CD4-positive, alpha-beta T cell treated with Interferon alpha-2 for 1 hour (primary cell): Measurements from ENCODE around the gene GFY.

ENCODE experiments used
- DNase-seq, 2 donors: peaks; one replicate each; pipeline ENCODE4 v3.0.0-alpha.2; 2020 to 2022

GFY gene

DNA sequence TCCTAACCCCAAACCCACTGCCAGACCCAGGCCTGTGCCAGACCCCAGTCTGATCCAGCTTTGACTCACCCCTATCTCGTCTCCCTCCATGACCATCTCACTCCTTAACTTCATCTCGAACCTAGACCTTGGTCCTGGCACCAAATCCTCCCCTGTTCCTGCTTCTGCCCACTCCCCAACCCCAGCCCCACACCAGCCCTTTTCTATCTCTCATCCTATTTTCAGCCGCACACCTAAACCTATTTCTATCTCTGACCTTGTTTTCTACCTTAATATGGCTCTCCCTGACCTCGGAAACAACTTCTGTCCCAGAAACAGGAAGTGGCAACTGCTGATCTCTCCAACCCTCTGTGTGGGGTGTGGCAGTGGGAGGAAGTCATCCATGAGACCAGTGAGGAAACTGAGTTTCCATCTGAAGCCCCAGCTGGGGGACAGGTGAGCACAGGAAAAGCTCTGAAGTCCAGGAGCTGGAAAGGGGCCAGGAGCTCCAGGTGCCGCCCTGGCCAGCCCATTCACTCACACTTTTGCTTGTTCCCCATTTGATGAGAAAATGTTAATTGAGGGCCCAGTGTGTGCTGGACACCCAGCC, 15.7 kb upstream of the GFY start:
- DNase-seq = peak; percentile 37 to 45

DNA sequence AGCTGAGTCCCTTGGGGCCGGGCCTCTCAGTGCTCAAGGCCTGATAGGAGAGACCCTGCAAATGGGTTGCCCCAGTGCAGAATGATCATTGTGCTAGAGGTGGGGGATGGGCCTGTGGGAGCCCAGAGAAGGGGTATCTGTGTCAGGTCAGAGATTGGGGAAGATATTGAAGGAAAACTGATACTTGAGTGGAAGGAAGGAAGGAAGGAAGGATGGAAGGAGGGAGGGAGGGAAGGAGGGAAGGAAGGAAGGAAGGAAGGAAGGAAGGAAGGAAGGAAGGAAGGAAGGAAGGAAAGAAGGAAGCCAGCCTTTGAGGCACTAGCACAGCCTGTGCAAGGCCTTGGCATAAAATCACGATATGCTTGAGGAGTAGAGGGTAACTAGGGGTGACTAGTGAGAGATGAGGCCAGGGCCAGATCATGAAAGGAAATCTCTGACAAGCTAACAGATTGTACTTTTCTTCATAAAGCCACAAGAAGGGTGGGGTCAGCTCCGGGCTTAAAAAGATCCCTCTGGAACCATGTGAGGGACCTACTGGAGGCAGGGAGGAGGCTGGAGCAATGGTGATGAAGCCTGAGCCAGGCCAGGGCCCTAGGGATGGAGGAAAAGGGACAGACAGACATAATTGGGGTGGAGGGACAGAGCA, 13.4 kb upstream of the GFY start:
- no peak for DNase-seq

DNA sequence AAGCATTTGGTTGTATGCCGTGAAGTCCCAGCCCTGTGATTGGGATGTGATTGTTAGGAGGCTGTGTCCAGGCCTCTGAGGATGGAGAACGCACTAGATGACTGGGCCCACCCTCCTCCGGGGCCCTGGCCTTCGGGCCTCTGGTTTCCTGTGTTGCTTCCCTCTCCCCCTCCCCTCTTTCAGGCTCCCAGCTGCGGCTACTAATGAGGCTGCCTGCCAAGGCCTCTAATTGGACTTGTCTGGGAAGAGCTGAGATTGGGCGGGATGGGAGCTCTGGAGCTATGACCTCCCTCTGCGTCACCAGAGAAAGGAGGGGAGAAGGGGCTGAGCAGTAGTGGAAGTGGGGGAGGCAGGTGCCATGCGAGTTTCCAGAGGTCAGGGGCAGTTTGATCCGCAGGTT, 11.8 kb upstream of the GFY start:
- DNase-seq = no peak

DNA sequence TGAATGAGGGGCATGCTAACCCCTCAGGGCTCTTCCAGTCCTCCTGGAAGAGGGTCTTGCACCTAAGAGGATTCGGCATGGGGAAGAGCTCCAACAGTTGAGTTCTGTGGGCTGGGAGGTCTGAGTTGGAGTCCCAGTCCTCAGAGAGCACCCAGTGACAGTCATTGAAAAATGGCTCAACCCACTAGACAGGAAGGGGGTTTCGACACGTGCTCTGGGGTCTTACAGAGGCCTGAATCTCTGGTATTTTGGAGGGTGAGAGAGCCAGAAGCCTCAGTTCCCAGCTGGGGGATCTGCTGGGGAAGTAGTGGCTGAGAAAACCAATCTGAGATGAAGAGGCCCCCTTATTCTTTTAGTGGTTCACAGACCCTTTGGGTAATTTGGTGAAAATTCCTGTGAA, 10.9 kb upstream of the GFY start:
- no peak for DNase-seq

DNA sequence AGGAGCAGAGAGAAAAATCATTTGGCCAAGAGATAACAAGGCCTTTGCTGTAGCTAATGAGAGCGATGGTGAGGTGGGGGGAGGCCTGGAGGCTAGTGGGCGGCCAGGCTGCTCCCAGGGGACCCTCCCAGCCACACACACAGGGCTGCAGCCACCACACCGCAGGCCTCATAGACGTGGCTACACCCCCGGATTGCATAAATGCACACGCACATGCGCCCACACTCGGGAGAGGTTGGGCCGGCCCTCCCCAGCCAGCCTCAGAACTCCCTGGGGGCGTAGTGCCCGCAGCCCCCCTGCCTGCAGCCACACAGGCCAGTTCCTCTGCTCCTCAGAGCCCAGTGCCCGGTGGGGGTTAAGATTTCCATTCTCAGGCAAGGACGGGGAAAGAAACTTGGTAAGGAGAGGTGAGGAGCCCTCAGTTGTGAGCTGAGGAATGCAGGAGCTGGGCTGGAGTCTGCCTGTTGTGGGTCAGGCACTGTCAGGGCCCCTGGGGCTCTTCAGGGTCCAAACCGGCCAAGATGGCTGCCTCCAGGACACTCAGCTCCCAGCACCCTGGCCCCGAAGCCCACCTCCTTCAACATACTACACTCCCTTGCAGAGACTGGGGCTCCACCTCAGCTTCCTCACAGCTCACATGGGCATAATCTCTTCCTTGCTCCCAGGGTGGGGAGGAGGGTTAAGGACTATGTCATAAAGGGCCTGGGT, 9.9 kb upstream of the GFY start:
- DNase-seq = no peak

DNA sequence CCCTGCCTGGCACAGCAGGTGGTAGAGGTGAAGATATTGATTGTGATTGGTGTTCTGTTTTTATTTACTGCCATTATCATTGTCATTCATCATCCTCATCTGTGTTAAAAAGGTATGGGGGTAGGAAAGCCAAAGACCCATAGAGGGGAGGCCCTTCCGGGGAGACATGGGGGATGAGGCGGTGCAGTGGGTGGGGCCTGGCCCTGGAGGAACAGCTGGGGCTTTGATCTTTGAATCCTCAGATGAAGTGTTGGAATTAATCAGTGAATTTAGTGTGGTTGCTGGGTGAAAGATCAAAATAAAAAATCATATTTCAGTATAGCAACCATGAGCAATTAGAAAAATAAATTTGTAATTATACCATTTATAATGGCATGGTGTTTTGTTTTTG, 9.4 kb upstream of the GFY start:
- DNase-seq = no peak

DNA sequence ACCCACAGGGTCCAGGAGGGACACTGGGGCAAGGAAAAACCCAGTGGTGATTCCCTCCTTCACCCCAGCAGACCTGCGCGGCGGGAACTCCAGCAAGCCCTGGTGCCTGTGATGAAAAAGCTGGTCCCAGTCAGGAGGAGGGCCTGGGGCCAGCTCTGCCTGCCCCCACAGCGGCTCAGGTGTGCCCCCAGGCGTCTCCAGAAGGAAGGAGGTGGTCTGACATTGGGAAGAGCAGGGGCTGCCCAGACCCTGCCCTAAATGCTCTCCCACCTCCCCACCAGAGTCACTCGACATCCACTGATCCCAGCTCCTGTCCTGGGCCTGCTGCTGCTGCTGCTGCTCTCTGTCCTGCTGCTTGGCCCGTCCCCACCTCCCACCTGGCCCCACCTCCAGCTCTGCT, 8.1 kb upstream of the GFY start:
- DNase-seq = no peak

DNA sequence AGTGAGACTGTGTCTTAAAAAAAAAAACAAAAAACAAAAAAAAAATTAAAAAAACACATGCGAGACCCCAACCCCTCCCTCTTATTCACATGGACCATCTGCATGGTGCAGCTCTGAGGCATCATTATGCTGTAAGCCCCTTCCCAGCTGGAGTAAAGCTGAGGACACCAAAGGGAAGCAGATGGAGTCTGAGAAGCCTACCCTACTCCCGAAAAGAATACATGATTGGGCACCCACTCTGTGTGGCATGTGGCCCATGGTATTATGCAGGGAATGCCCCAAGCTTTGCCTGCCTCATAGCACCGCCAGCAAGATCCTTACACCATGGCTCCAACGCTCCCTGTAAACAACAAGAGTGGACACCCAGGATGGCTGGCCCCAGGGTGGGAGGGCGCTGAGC, 6.7 kb upstream of the GFY start:
- no peak for DNase-seq

DNA sequence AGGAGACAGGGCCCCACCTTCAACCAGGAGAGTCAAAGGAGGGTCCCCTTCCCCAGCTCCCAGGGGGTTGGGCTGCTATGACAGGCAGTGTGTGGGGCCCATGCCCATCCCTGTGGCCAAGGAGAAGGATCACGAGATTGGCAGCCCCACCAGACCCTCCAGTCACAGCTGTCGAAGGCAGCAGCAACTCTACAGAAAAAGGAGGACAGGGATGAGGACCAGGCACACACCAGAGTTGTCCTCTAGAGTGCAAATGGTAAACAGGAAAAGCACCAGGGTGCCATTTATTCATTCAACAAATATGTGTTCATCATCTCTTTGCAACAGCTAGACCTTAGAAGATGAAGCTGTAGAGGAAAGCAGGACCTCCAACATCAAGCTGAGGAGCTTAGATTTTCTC, 6.0 kb upstream of the GFY start:
- no peak for DNase-seq

DNA sequence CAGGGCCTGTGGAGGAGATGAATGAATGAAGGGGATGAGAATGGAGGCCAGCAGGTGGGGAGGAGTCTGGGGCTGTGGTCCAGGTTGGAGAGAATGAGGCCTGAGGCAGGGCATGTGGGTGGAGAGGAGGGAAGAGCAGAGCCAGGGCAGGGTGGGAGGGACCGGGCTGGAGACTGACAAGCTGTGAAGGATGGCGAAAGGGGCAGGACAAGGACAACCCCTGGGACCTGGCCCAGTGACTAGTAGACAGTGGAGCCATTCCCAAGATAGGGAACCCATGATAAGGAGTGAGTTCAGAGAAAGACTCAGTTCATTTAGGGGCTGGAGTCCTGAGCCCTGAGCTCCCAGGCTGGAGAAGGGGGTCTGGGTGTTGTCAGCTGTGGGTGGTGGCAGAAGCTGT, 5.0 kb upstream of the GFY start:
- DNase-seq = no peak

DNA sequence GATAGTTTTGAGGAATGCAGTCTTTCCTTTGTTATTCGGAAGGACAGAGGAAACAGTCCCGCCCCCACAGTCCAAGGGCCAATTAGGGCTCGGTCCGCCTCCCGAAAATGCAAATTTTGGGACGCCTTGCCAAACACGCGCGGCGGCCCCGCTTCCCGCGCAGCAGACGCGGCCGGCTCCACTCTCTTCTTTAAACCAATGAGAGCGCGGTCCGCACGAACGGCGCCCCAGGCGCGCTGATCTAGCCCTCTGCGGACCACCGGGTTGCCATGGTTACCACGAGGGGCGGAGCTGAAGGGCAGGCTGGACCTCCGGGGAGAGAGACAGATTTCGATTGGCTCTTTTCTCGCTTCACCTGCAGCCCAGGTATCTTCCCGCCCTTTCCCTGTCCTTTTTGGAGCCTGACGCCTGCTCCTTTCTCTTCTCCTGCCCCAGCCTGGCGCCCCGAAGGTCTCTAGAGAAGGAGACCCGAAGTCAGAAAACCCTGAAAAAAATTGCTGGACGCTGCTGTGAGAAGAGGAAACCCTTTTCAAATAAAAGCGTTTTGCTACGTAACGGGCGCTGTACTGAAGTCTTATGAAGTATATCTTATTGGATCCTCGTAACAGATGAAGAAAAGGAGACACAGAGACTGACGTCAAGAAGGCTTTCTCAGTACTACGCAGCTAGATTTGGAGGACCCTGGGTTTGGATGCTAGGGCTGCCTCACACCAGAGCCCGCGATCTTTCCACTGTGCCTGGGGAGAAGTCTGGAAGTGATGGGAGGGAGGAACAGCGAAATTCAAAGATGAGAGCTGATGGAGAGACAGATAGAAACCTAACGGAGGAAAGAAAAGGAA, 3.9 kb upstream of the GFY start:
- peak; percentile 28 to 44 for DNase-seq

DNA sequence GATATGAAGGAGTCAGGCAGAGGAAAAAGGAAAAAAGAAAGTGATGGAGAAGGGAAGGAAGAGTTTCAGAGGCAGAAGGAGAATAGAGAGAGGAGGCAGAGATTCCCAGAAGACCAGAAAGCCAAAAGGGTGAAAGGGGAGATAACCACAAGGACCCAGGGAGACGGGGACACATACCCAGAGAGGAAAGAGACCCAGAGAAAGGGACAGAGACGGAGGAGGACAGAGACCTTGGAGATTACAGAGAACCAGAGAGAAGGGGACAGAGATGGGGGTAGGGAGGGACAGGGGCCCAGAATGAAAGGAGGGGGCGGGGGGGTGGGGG, 3.3 kb upstream of the GFY start:
- no peak for DNase-seq

DNA sequence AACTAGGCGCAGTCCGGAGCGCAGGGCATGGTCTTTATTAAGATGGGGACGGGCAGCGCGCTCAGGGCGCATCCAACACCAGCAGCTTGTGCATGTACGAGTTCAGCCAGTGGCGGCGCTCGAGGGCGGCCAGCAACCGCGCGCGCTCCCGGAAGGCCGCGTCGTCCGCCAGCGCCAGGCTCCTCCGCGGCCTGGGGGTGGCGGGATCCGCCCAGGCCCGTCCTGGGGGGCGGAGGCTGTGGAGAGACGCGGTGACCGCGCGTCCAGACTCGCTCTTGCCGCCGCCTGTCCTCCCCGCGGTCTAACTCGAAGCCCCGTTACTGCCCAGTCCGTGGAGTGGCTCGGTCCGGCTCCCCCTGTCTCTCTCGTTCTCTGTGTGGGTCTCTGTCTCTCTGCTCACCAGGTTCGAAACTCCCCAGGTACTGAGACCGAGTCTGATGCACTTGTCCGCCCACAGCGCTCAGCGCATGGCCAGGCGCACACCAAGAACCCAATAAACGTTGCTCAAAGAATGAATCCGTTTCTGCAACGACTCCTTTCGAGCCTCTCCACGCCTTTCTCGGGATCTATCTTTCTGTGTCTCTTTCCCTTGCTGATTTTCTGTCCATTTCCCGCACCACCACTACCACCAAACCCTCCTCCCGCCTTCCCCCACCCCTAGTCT, 2.6 kb upstream of the GFY start:
- DNase-seq = peak; percentile 20 to 65

DNA sequence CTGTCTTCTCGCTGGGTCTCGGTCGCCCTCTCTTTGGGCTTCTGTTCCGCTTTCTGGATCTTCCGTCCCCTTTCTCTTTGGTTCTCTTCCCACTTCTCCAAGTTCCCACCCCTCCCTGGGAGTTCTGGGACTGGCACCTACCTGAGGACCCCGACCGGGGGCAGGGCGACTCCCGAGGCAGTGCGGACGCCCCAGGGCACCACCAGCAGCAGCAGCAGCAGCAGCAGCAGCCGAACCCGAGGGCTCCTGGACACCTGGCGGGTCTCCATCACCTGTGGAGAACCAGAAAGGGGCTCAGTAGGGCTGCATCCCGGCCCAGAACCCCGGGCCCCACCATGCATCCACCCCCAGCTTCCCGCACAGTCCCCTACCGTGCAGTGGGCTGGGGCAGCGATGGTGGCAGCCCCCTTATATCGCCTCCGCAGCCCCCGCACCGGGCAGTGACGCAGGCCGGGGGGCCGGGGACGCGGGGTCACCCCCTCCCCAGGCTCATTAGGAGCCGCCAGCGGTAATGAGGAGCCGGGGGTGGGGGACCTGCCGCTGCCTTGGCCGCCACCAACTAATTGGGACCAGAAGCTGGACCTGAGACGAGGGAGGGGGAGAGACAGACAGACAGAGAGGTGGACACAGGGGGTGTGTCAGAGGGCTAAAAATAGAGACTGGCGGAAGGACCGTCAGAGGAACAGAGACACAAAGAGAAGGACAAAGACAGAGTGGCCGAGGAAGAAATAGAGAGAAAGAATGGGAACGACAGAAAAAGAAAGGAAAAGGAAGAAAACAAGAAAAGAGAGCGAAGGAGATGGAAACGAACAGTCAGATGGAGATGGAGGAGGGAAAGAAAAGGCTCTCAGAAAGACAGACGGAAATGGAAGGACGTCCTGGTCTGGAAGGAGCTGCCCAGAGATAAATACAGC, 1.9 kb upstream of the GFY start, which contains the start of gene PTH2:
Gene PTH2 (minus strand): TSS at position 371 of the 914 bp plus-strand sequence. CDS start 102 bp downstream, at position 269.
- no peak for DNase-seq

DNA sequence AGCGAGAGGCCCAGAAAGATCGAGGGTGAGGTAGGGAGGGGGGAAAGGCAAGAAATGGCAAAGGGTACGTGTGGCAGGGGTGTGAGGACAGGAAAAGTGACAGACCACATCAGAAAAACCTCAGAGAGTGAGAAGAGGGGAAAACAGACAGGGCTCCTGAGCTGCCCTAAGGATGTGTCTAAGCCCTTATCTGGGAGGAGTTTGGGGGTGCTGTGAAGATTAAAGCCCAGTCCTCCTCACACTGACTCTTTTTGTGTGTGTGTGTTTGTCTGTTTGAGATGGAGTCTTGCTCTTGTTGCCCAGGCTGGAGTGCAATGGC, 1.2 kb upstream of the GFY start:
- peak in 1 of 2 donors; percentile 59 for DNase-seq

DNA sequence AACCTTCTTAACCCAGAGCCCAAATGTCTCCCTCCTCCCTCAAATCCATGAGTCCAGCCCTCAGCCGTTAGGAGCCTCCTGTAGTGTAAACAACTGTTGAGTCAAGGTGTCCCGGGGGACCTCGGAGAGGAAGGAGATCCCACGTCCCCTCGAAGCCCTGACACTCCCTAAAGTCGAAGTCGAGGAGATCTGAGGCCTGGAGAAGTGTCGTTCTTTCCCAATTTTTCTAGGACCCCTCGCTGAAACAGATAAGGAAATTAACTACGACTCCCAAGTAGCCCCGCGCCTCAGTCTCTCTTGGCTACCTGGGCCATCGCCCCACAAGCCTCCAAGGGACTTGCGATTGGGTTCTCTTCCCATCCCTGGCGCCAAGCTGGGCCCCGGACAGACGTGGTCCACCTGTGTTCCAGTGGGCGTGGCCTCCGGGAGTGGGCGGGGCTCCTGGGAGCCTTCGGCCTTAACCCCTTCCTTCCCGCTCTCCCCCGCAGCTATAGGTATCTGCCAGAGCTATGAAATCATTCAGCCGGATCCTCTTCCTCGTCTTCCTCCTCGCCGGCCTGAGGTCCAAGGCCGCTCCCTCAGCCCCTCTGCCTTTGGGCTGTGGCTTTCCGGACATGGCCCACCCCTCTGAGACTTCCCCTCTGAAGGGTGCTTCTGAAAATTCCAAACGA, 869 bp downstream of the GFY start:
- DNase-seq = no peak

DNA sequence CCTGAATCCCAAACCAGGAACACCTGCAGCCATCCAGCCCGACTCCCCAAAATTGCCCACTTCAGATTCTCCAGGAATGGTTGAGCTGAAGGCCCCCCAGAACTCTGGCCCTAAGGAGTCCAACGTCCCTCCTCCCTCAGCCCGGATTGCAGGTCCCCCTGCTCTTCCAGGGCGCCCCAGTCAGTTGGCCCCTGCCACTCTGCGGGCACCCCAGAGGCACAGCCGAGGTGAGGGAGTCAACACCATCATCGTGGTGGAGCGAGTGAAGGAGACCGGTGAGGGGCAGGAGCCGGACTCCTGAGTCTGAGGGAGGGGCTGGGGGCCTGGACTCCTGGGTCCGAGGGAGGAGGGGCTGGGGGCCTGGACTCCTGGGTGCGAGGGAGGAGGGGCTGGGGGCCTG, 2.2 kb downstream of the GFY start:
- no peak for DNase-seq

DNA sequence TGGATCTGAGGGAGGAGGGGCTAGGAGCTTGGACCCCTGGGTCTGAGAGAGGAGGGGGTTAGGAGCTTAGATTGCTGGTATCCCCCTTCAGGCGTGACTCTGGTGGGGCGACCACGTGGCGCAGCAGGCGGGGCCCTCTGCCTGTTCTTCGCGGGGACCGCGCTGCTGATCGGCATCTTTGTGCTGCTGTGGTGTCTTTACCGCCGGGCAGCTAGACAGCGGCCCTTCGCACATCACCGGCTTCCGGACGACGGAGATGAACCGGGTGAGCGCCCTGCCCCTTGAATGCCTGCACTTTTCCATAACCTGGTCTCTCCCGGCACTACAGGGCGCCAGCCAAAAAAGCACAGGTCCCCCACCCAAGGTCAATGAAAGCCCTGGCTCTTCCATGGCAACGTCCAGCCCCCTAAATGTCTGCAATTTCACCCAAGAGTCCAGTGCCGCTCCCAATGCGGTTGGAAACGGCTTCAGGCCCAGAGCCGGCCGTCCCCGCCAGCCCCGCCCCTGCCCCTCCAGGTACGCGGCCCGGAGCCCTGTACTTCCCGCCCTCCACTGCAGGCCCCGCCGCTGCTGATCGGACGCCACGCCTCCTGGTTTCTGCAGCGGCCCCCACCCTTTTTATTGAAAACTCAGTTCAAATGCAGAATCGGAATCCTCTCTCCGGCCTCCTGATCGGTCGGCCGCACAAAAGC, 2.8 kb downstream of the GFY start:
- DNase-seq = peak in 1 of 2 donors; percentile 36

DNA sequence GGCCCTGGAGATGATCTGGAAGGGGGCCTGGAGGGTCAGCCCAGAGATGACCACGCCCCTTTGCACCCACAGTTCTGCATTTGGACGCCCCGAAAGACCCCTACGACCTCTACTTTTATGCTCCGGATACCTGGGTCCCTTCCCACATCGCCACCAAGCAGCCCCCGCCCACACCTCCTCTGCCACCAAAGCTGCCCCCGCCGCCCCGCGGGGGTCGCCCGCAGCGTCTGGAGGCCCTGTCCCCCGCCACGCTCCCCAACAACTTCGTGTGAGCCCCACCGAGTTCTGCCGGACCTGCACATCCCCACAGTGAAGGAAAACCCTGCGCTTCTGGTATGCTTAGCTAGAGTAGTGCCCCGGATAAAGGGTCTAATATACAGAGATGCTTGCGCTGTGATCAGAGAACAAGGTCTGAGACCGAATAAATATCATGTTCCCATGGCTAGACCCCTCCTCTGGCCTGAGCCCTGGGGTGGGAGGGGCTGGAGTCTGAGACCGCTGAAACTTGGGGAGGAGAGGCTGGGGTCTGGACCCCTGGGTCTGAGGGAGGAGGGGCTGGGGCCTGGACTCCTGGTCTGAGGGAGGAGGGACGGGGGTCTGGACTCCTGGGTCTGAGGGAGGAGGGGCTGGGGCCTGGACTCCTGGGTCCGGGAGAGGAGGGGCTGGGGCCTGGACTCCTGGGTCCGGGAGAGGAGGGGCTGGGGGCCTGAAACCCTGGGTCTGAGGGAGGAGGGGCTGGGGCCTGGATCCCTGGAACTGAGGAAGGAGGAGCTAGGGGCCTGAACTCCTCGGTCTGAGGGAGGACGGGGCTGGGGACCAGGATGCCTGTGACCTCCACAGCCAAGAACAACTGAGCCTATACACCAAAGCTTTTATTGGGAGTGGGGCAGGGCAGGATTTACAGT, 3.6 kb downstream of the GFY start:
- DNase-seq = no peak

DNA sequence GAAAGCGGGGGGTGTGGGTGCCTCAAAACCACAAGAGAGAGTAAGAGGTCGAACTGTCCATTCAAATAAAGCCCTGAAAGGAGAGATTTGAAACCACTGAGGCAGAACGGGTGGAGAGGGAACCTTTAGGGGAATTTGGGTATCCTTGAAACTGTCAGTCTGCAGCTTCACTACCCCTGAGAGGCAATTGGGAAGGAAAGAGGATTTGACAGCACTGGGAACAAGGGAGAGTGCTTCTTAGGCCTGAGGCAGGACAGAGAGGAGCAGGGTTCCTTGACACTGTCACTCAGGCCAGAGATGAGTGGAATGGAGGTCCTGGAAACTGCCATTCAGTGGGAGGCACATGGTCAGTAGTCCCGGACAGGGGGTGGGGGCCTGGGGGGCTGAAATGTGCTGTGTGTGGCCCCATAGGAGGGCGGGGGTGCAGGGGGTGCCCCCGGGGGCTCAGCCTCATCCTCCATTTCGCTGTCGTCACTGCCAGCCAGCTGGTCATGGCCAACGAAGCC, 5.0 kb downstream of the GFY start:
- no peak for DNase-seq
